IMR-90 (cell line): ENCODE measurements around the gene LRG1. TPM values are rescaled to one million over a fixed set of nuclear protein-coding genes. Genes with fewer than 3 reads are reported as not detected.

Source experiments
- ATAC-seq: fragments of 200-7000 bp; cut with Tn5 transposase; 2 replicates; pipeline ENCODE4 v1.9.1; 2020; ENCODE audit warnings: low read depth, mild to moderate bottlenecking, moderate library complexity
- BruUV-seq: library from RNA; stranded (reverse); fragments of 400-500 nt; replicated peaks from 2 replicates; lab custom pipeline; 2021; lab: Mats Ljungman, UMichigan
- CTCF ChIA-PET: fragments of 300-600 bp; formaldehyde crosslinking; extraction: SDS; loops from one replicate; lab custom pipeline; 2021; ENCODE audit warnings: antibody characterized with exemption; lab: Yijun Ruan, JAX
- POLR2A ChIA-PET: fragments of 300-600 bp; sonication (Branson Sonifier 250); formaldehyde crosslinking; loops from one replicate; lab custom pipeline; 2022; ENCODE audit warnings: antibody characterized with exemption; ENCODE audit not compliant: unreplicated experiment; lab: Charles Lee
- DNase-seq: peaks from one replicate; pipeline ENCODE4 v3.0.0; 2013
- H2AFZ ChIP-seq: replicated peaks from 2 replicates; pipeline ENCODE3; 2013; ENCODE audit warnings: low read length, mild to moderate bottlenecking; ENCODE audit not compliant: poor library complexity
- H2AK5ac ChIP-seq: 2 replicates; pipeline ENCODE4 v1.6.1; 2013; ENCODE audit warnings: low read depth, low read length, inconsistent platforms
- H2AK9ac ChIP-seq: replicated peaks from 2 replicates; pipeline ENCODE3; 2013; ENCODE audit warnings: mild to moderate bottlenecking, low read depth, low read length, moderate library complexity; ENCODE audit not compliant: poor library complexity
- H2BK120ac ChIP-seq: 2 replicates; pipeline ENCODE4 v1.6.1; 2013; ENCODE audit warnings: low read depth, low read length, inconsistent platforms
- H2BK15ac ChIP-seq: 3 replicates; pipeline ENCODE4 v1.6.1; 2013; ENCODE audit warnings: low read depth, low read length, inconsistent platforms
- H2BK20ac ChIP-seq: 2 replicates; pipeline ENCODE4 v1.6.1; 2013; ENCODE audit warnings: low read depth, mild to moderate bottlenecking, inconsistent platforms, low read length, moderate library complexity
- H2BK5ac ChIP-seq: 2 replicates; pipeline ENCODE4 v1.6.1; 2013; ENCODE audit warnings: mild to moderate bottlenecking, low read depth, low read length, inconsistent platforms; ENCODE audit not compliant: poor library complexity, severe bottlenecking
- H3K14ac ChIP-seq: replicated peaks from 2 replicates; pipeline ENCODE4 v1.6.1; 2013; ENCODE audit warnings: low read depth, low read length, inconsistent platforms
- H3K18ac ChIP-seq: 2 replicates; pipeline ENCODE4 v1.6.1; 2013; ENCODE audit warnings: low read depth, low read length, control low read depth
- H3K23ac ChIP-seq: 2 replicates; pipeline ENCODE4 v1.6.1; 2013; ENCODE audit warnings: low read depth, low read length, inconsistent platforms
- H3K27ac ChIP-seq: 2 replicates; pipeline ENCODE4 v1.5.1; 2013; ENCODE audit warnings: mild to moderate bottlenecking, control low read depth, low read length; ENCODE audit not compliant: insufficient read depth
- H3K27me3 ChIP-seq: 2 replicates; pipeline ENCODE4 v1.6.1; 2013; ENCODE audit warnings: low read length; ENCODE audit not compliant: control insufficient read depth, insufficient read depth
- H3K36me3 ChIP-seq: 2 replicates; pipeline ENCODE4 v1.6.1; 2013; ENCODE audit warnings: low read length, mixed read lengths; ENCODE audit not compliant: control insufficient read depth, insufficient read depth
- H3K4ac ChIP-seq: 2 replicates; pipeline ENCODE4 v1.6.1; 2013; ENCODE audit warnings: low read depth, low read length, inconsistent platforms
- H3K4me1 ChIP-seq: 2 replicates; pipeline ENCODE4 v1.6.1; 2013; ENCODE audit warnings: low read length, mixed read lengths; ENCODE audit not compliant: control insufficient read depth, insufficient read depth
- H3K4me2 ChIP-seq: 2 replicates; pipeline ENCODE4 v1.6.1; 2013; ENCODE audit warnings: low read depth, mild to moderate bottlenecking, control low read depth, low read length, moderate library complexity
- H3K4me3 ChIP-seq: 2 replicates; pipeline ENCODE4 v1.5.1; 2013; ENCODE audit warnings: low read depth, mild to moderate bottlenecking, control low read depth, low read length, moderate library complexity; ENCODE audit not compliant: insufficient read depth
- H3K56ac ChIP-seq: 2 replicates; pipeline ENCODE4 v1.6.1; 2013; ENCODE audit warnings: low read length, inconsistent platforms; ENCODE audit not compliant: insufficient read depth; ENCODE audit errors: extremely low read depth
- H3K79me1 ChIP-seq, 2 experiments: 2 replicates each; pipeline ENCODE4 v1.6.1; 2013; ENCODE audit warnings: low read length in 2 of 2, inconsistent platforms in 1 of 2, low read depth in 1 of 2
- H3K9ac ChIP-seq: 2 replicates; pipeline ENCODE4 v1.6.1; 2013; ENCODE audit warnings: low read depth, low read length, control low read depth
- H3K9me1 ChIP-seq: 2 replicates; pipeline ENCODE4 v1.6.1; 2013; ENCODE audit warnings: low read length, inconsistent platforms; ENCODE audit not compliant: insufficient read depth
- H3K9me3 ChIP-seq: 2 replicates; pipeline ENCODE4 v1.6.1; 2013; ENCODE audit warnings: low read length; ENCODE audit not compliant: control insufficient read depth, insufficient read depth
- H4K20me1 ChIP-seq: 2 replicates; pipeline ENCODE4 v1.6.1; 2013; ENCODE audit warnings: low read length, inconsistent platforms; ENCODE audit not compliant: insufficient read depth
- H4K5ac ChIP-seq: 2 replicates; pipeline ENCODE4 v1.6.1; 2013; ENCODE audit warnings: mild to moderate bottlenecking, low read depth, low read length, control low read depth
- H4K8ac ChIP-seq, 2 experiments: 2 replicates each; pipeline ENCODE4 v1.6.1; 2013; ENCODE audit warnings: low read depth in 2 of 2, low read length in 2 of 2, control low read depth in 1 of 2, inconsistent platforms in 1 of 2
- H4K91ac ChIP-seq: 2 replicates; pipeline ENCODE4 v1.6.1; 2013; ENCODE audit warnings: low read depth, low read length, inconsistent platforms; ENCODE audit not compliant: insufficient read depth
- BHLHE40 ChIP-seq: fragments of 150-350 bp; IDR thresholded peaks from 2 replicates; pipeline ENCODE4 v1.6.1; 2016; ENCODE audit warnings: mild to moderate bottlenecking, low read depth, low read length
- CEBPB ChIP-seq: IDR thresholded peaks from 2 replicates; pipeline ENCODE4 v1.6.1; 2012; ENCODE audit warnings: low read depth, low read length, improper control_type of control experiment
- CHD1 ChIP-seq: IDR thresholded peaks from 2 replicates; pipeline ENCODE4 v1.6.1; 2012; ENCODE audit warnings: low read depth, low read length, improper control_type of control experiment
- CTCF ChIP-seq: conservative IDR thresholded peaks from 2 replicates; pipeline ENCODE4 v1.5.1; 2012; ENCODE audit warnings: mild to moderate bottlenecking, low read depth, low read length, improper control_type of control experiment
- FOS ChIP-seq: fragments of 150-350 bp; IDR thresholded peaks from 2 replicates; pipeline ENCODE4 v1.6.1; 2016; ENCODE audit warnings: low read depth, low read length
- MAFK ChIP-seq: IDR thresholded peaks from 2 replicates; pipeline ENCODE4 v1.6.1; 2012; ENCODE audit warnings: low read depth, low read length, improper control_type of control experiment
- MAZ ChIP-seq: IDR thresholded peaks from 2 replicates; pipeline ENCODE4 v1.6.1; 2012; ENCODE audit warnings: low read depth, mild to moderate bottlenecking, low read length, improper control_type of control experiment, moderate library complexity, borderline replicate concordance
- MXI1 ChIP-seq: IDR thresholded peaks from 2 replicates; pipeline ENCODE4 v1.6.1; 2012; ENCODE audit warnings: low read depth, mild to moderate bottlenecking, low read length, moderate library complexity, borderline replicate concordance
- NFE2L2 ChIP-seq: fragments of 150-350 bp; IDR thresholded peaks from 2 replicates; pipeline ENCODE4 v1.6.1; 2016; ENCODE audit warnings: low read depth, mild to moderate bottlenecking, low read length
- POLR2A ChIP-seq: IDR thresholded peaks from 2 replicates; pipeline ENCODE4 v1.6.1; 2012; ENCODE audit warnings: mild to moderate bottlenecking, low read depth, low read length
- RAD21 ChIP-seq: IDR thresholded peaks from 2 replicates; pipeline ENCODE4 v1.6.1; 2012; ENCODE audit warnings: low read length, improper control_type of control experiment
- RCOR1 ChIP-seq: IDR thresholded peaks from 2 replicates; pipeline ENCODE4 v1.6.1; 2012; ENCODE audit warnings: mild to moderate bottlenecking, low read length, improper control_type of control experiment; ENCODE audit not compliant: insufficient replicate concordance
- RFX5 ChIP-seq: IDR thresholded peaks from 2 replicates; pipeline ENCODE4 v1.8.0; 2012; ENCODE audit warnings: low read depth, mild to moderate bottlenecking, low read length, moderate library complexity
- SMC3 ChIP-seq: fragments of 150-350 bp; IDR thresholded peaks from 2 replicates; pipeline ENCODE4 v1.6.1; 2016; ENCODE audit warnings: low read depth, mild to moderate bottlenecking, antibody characterized with exemption, low read length, moderate library complexity
- WGBS, 2 experiments: methylation state at CpG; one replicate each; pipeline versions ENCODE4 v1.1.5 to v1.1.7; 2013; ENCODE audit warnings: missing lambda C conversion rate in 2 of 2; ENCODE audit not compliant: insufficient read length in 1 of 2; ENCODE audit errors: extremely low coverage in 2 of 2; 5-methylcytosine and 5-hydroxymethylcytosine counted together
- dilution Hi-C: fragments of 300-500 bp; cut with HindIII; formaldehyde crosslinking; loops from one replicate; pipeline ENCODE4 v1.14.3; 2018; ENCODE audit warnings: low sequenced_read_pairs; ENCODE audit not compliant: unreplicated experiment
- in situ Hi-C: fragments of 300-500 bp; cut with MboI; formaldehyde crosslinking; loops from 3 replicates; pipeline ENCODE4 v1.14.3; 2019; ENCODE audit warnings: low sequenced_read_pairs, inconsistent platforms, mixed read lengths
- intact Hi-C: fragments of 100-400 bp; cut with micrococcal nuclease; formaldehyde crosslinking; loops from 2 replicates; pipeline ENCODE4 v1.10.0; 2022
- polyA plus RNA-seq, 3 experiments: library from polyadenylated mRNA; depleted of rRNA; stranded (reverse); fragments of >200 nt; gene quantifications; 2 replicates each; pipeline ENCODE4 v1.2.3, GENCODE V29; 2012; ENCODE audit warnings: low replicate concordance in 1 of 3
- total RNA-seq: library from RNA; depleted of rRNA; stranded (reverse); fragments of >200 nt; gene quantifications from 2 replicates; pipeline ENCODE4 v1.2.3, GENCODE V29; 2012
- TF ChIP-seq, protein P1 (sequence below): fragments of 150-350 bp; IDR thresholded peaks from 2 replicates; pipeline ENCODE4 v1.6.1; 2016; ENCODE audit warnings: low read depth, mild to moderate bottlenecking, low read length, moderate library complexity, borderline replicate concordance
- TF ChIP-seq, protein P2 (sequence below): fragments of 150-350 bp; IDR thresholded peaks from 2 replicates; pipeline ENCODE4 v1.6.1; 2017; ENCODE audit warnings: mild to moderate bottlenecking, antibody characterized with exemption, low read length, low read depth

The LRG1 gene
- total and polyA plus RNA-seq, 2 of the 4 experiments (the other 2 are of a cell fraction), result not detected

DNA sequence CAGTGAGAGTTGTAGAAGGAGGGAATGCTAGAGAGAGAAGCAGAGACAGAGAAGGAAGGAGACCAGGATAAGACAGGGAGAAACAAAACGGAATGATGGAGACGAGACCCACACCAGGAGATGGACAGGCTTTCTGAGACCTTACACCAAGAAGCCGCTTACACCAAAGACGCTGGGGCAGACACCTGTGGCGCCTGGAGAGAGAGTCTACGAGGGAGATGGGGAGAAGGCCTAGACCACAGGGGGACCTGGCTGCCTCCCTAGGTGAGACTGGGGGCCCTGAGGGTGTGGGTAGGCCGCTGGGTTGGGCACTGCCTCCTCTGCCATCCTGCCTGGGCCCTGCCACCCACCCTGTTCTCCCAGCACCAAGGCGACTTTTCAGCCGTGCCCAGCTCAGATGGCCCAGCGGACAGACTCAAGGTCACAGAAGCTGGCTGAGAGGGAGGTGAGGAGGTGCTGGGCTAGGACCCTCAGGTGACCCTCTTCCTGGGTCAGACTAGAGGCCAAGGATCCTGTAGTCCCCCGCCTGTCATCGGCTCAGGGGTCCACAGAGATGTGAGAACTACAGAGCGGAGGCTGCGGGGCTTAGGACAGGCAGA lies 9.8 kb downstream of the LRG1 start:
- ChIA-PET POLR2A (no interaction called here), CTCF (no interaction called here)
- Histone ChIP-seq H3K79me1 (no peaks in the 10 kb centered on the region), H2AK5ac (no peak overlapping the region), H3K14ac (no peak overlapping the region), H2BK20ac (no peak overlapping the region), H2AFZ (no peak overlapping the region), H3K4me3 (no peak overlapping the region), H3K4ac (no peak overlapping the region), H3K27ac (no peak overlapping the region), H3K4me1 (no peaks in the 10 kb centered on the region), H3K36me3 (no peaks in the 10 kb centered on the region), H4K8ac (no peak overlapping the region), H2BK15ac (no peak overlapping the region), H3K27me3 (peaks cover 35% of the 10 kb centered on the region), H3K18ac (no peak overlapping the region), H3K9me3 (no peaks in the 10 kb centered on the region), H2AK9ac (no peak overlapping the region), H3K9me1 (no peaks in the 10 kb centered on the region), H2BK5ac (no peak overlapping the region), H4K91ac (no peak overlapping the region), H2BK120ac (no peak overlapping the region), H4K20me1 (no peaks in the 10 kb centered on the region; the same call in 1 of the 2 replicates), H3K4me2 (no peak overlapping the region), H3K56ac (no peak overlapping the region), H3K23ac (no peak overlapping the region), H3K9ac (no peak overlapping the region), H4K5ac (no peak overlapping the region)
- 47% methylated on average over 4 of the region's 14 CpGs; no CpG with 5 or more reads in 1 of the 2 experiments for whole genome bisulfite sequencing, 2 experiments
- intact Hi-C loops, result no loop called here
- no TSS peak for BruUV-seq
- in situ Hi-C loops, result no loop called here
- dilution Hi-C loops, result no loop called here
- DNase-seq (no peak), ATAC-seq (no peak)
- TF ChIP-seq, protein P1, sequence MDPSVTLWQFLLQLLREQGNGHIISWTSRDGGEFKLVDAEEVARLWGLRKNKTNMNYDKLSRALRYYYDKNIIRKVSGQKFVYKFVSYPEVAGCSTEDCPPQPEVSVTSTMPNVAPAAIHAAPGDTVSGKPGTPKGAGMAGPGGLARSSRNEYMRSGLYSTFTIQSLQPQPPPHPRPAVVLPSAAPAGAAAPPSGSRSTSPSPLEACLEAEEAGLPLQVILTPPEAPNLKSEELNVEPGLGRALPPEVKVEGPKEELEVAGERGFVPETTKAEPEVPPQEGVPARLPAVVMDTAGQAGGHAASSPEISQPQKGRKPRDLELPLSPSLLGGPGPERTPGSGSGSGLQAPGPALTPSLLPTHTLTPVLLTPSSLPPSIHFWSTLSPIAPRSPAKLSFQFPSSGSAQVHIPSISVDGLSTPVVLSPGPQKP, result no peak
- TF ChIP-seq RCOR1 (no peak), MAZ (no peak), MAFK (no peak), BHLHE40 (no peak), CHD1 (no peak), CEBPB (no peak), POLR2A (no peak), FOS (no peak), SMC3 (no peak), RFX5 (no peak), RAD21 (no peak), NFE2L2 (no peak), MXI1 (no peak), CTCF (no peak)
- TF ChIP-seq, protein P2, sequence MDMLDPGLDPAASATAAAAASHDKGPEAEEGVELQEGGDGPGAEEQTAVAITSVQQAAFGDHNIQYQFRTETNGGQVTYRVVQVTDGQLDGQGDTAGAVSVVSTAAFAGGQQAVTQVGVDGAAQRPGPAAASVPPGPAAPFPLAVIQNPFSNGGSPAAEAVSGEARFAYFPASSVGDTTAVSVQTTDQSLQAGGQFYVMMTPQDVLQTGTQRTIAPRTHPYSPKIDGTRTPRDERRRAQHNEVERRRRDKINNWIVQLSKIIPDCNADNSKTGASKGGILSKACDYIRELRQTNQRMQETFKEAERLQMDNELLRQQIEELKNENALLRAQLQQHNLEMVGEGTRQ, result no peak
